Kidney epithelial cell (primary cell): Measurements from ENCODE around the gene PTPRR. TPM values are rescaled to one million over a fixed set of nuclear protein-coding genes. Genes with fewer than 3 reads are reported as not detected.

Experiments
- DNase-seq: peaks from one replicate; pipeline ENCODE4 v3.0.0-alpha.2; 2010; ENCODE audit warnings: low read depth
- H3K27me3 ChIP-seq: 2 replicates; pipeline ENCODE4 v1.6.0; 2011; ENCODE audit warnings: low read length; ENCODE audit not compliant: control insufficient read depth, insufficient read depth
- H3K36me3 ChIP-seq: 2 replicates; pipeline ENCODE4 v1.5.1; 2011; ENCODE audit warnings: low read length; ENCODE audit not compliant: control insufficient read depth, insufficient read depth
- H3K4me3 ChIP-seq: 2 replicates; pipeline ENCODE4 v1.5.1; 2011; ENCODE audit warnings: low read depth, mild to moderate bottlenecking, control low read depth, low read length
- CTCF ChIP-seq: IDR thresholded peaks from 2 replicates; pipeline ENCODE4 v1.5.1; 2011; ENCODE audit warnings: mild to moderate bottlenecking, moderate library complexity, low read length, control low read depth, inconsistent platforms; ENCODE audit not compliant: insufficient read depth, poor library complexity, severe bottlenecking
- total RNA-seq: library from RNA; depleted of rRNA; stranded (reverse); fragments of >200 nt; gene quantifications from 2 replicates; pipeline ENCODE4 v1.2.3, GENCODE V29; 2015

PTPRR gene
- total RNA-seq, 1 donor from 2014 or later: 2.3 TPM

GRCh38 chr12:70920891-70921290, 353 bp upstream of the PTPRR start:
- no peak for TF ChIP-seq CTCF
- Histone ChIP-seq H3K4me3 (no peak overlapping the region), H3K36me3 (no peaks in the 10 kb centered on the region), H3K27me3 (peaks cover 19% of the 10 kb centered on the region)
- DNase-seq: no peak

- TF ChIP-seq CTCF: no peak
- Histone ChIP-seq H3K36me3 (no peaks in the 10 kb centered on the region), H3K4me3 (no peak overlapping the region), H3K27me3 (peaks cover 21% of the 10 kb centered on the region)
- no peak for DNase-seq
Measured at GRCh38 chr12:70919597-70920035, 922 bp downstream of the PTPRR start.

GRCh38 chr12:70919176-70919575, 1.4 kb downstream of the PTPRR start:
- Histone ChIP-seq H3K4me3 (no peak overlapping the region), H3K27me3 (peaks cover 21% of the 10 kb centered on the region)
- no peak for TF ChIP-seq CTCF

GRCh38 chr12:70918321-70918720, 2.2 kb downstream of the PTPRR start:
- no peak for TF ChIP-seq CTCF
- Histone ChIP-seq H3K27me3 (peaks cover 21% of the 10 kb centered on the region), H3K4me3 (no peak overlapping the region), H3K36me3 (no peaks in the 10 kb centered on the region)
- no peak for DNase-seq

More at GRCh38 chr12:70919176-70919575, 1.4 kb downstream of the PTPRR start:
- no peak for DNase-seq
- no peaks in the 10 kb centered on the region for H3K36me3 ChIP-seq

- no peak for TF ChIP-seq CTCF
Measured at GRCh38 chr12:70910666-70911065, 9.9 kb downstream of the PTPRR start.

GRCh38 chr12:70908978-70909377, 11.6 kb downstream of the PTPRR start:
- Histone ChIP-seq H3K36me3 (no peaks in the 10 kb centered on the region), H3K27me3 (no peaks in the 10 kb centered on the region), H3K4me3 (no peak overlapping the region)
- TF ChIP-seq CTCF: no peak
- no peak for DNase-seq

More at GRCh38 chr12:70910666-70911065, 9.9 kb downstream of the PTPRR start:
- no peak for DNase-seq
- Histone ChIP-seq H3K27me3 (peaks cover 2% of the 10 kb centered on the region), H3K36me3 (no peaks in the 10 kb centered on the region), H3K4me3 (no peak overlapping the region)
